Thyroid gland (tissue), 4 donors: ENCODE data around the gene DOK1. TPM values are rescaled to one million over a fixed set of nuclear protein-coding genes. Genes with fewer than 3 reads are reported as not detected.

Source experiments
- DNase-seq, 2 donors: peaks; one replicate each; pipeline ENCODE4 v3.0.0-alpha.2; 2019
- H3K27ac ChIP-seq, 3 donors: fragments of 200-600 bp; sonication (generic); 1 replicate in 2 of 3; 2 replicates in 1 of 3; pipeline ENCODE4 v1.5.1; 2016 to 2019; ENCODE audit warnings: mild to moderate bottlenecking in 1 of 3, moderate library complexity in 1 of 3
- H3K27me3 ChIP-seq: fragments of 200-600 bp; sonication (generic); one replicate; pipeline ENCODE4 v1.5.1; 2019
- H3K36me3 ChIP-seq, 2 donors: fragments of 200-600 bp; sonication (generic); one replicate each; pipeline ENCODE4 v1.5.1; 2016 to 2019
- H3K4me1 ChIP-seq, 2 donors: fragments of 200-600 bp; sonication (generic); one replicate each; pipeline ENCODE4 v1.5.1; 2017 to 2019
- H3K4me3 ChIP-seq, 3 donors: fragments of 200-600 bp; sonication (generic); replicated peaks in 1 of 3; 1 replicate in 2 of 3; 2 replicates in 1 of 3; pipeline ENCODE4 v1.5.1; 2016; ENCODE audit warnings: mild to moderate bottlenecking in 1 of 3
- H3K9me3 ChIP-seq: fragments of 200-600 bp; sonication (generic); one replicate; pipeline ENCODE4 v1.5.1; 2017
- CTCF ChIP-seq, 6 experiments: fragments of 200-600 bp in 3 of 6; fragments of 450-650 bp in 3 of 6; sonication (generic) in 3 of 6; IDR thresholded peaks; one replicate each; pipeline ENCODE4 v1.5.1; 2016 to 2019; ENCODE audit warnings: antibody characterized with exemption in 6 of 6, mild to moderate bottlenecking in 2 of 6, inconsistent platforms in 1 of 6, moderate library complexity in 1 of 6
- POLR2A ChIP-seq, 2 donors: fragments of 450-650 bp; IDR thresholded peaks; one replicate each; pipeline ENCODE4 v1.6.1; 2017; ENCODE audit warnings: antibody characterized with exemption in 2 of 2, mild to moderate bottlenecking in 2 of 2, moderate library complexity in 1 of 2
- WGBS, 2 donors: methylation state at CpG; one replicate each; pipeline ENCODE4 v1.1.5; 2017; 5-methylcytosine and 5-hydroxymethylcytosine counted together
- intact Hi-C: fragments of 100-400 bp; cut with DNase I; formaldehyde crosslinking; loops from one replicate; pipeline ENCODE4 v1.15.1; 2023
- total RNA-seq, 4 donors: library from RNA; depleted of rRNA; stranded (reverse); fragments of >200 nt; gene quantifications; one replicate each; pipeline ENCODE4 v1.2.3, GENCODE V29; 2016

Gene DOK1
- total RNA-seq, 4 donors from 2014 or later = 14.4 to 19.4 (median 18.4) TPM

GRCh38 chr2:74510272-74510671 is 44.2 kb upstream of the DOK1 start:
- intact Hi-C loops = no loop called here
- DNase-seq = no peak
- H3K27me3 ChIP-seq = peaks cover 37% of the 10 kb centered on the region

GRCh38 chr2:74511104-74511989 is 43.2 kb upstream of the DOK1 start:
- H3K4me3 ChIP-seq = no peak overlapping the region
- H3K27me3 ChIP-seq = peaks cover 45% of the 10 kb centered on the region
- no peak for TF ChIP-seq CTCF (IDR thresholded peaks at IDR 0.05)
- TF ChIP-seq POLR2A (IDR thresholded peaks at IDR 0.05) = no peak
- WGBS, 2 donors = 22 to 29% methylated on average over 11 of the region's 11 CpGs
- DNase-seq = no peak
- intact Hi-C loops = no loop called here
- no peak overlapping the region for H3K27ac ChIP-seq
- no peaks in the 10 kb centered on the region for H3K36me3 ChIP-seq
- peaks cover 12 to 35% of the 10 kb centered on the region in 2 donors for H3K4me1 ChIP-seq
- H3K9me3 ChIP-seq = no peaks in the 10 kb centered on the region

More at GRCh38 chr2:74510272-74510671, 44.2 kb upstream of the DOK1 start:
- 71 to 78% methylated on average over 4 of the region's 4 CpGs for WGBS, 2 donors
- Histone ChIP-seq H3K4me3 (no peak overlapping the region), H3K36me3 (peaks cover 7 to 9% of the 10 kb centered on the region in 2 donors), H3K4me1 (peaks cover 16 to 35% of the 10 kb centered on the region in 2 donors), H3K9me3 (no peaks in the 10 kb centered on the region), H3K27ac (no peak overlapping the region)
- TF ChIP-seq CTCF (IDR thresholded peaks at IDR 0.05) = no peak
- TF ChIP-seq POLR2A (IDR thresholded peaks at IDR 0.05) = no peak

- Histone ChIP-seq H3K27ac (no peak overlapping the region), H3K36me3 (no peaks in the 10 kb centered on the region), H3K9me3 (no peaks in the 10 kb centered on the region), H3K4me1 (peaks cover 7 to 33% of the 10 kb centered on the region in 2 donors), H3K27me3 (peaks cover 53% of the 10 kb centered on the region), H3K4me3 (no peak overlapping the region)
- no peak for TF ChIP-seq POLR2A (IDR thresholded peaks at IDR 0.05)
- intact Hi-C loops = no loop called here
- DNase-seq = no peak
- 3 to 5% methylated on average over 8 to 9 of the region's 36 CpGs for WGBS, 2 donors
Measured at GRCh38 chr2:74512744-74513604, 41.5 kb upstream of the DOK1 start.

- no peaks in the 10 kb centered on the region for H3K36me3 ChIP-seq
- H3K4me3 ChIP-seq = no peak overlapping the region
- DNase-seq = no peak
- peaks cover 7 to 26% of the 10 kb centered on the region in 2 donors for H3K4me1 ChIP-seq
- no peak overlapping the region for H3K27ac ChIP-seq
- 4 to 7% methylated on average over 31 to 38 of the region's 52 CpGs for WGBS, 2 donors
- intact Hi-C loops = no loop called here
- peaks cover 53% of the 10 kb centered on the region for H3K27me3 ChIP-seq
- TF ChIP-seq CTCF (IDR thresholded peaks at IDR 0.05) (no peak), POLR2A (IDR thresholded peaks at IDR 0.05) (no peak)
- H3K9me3 ChIP-seq = no peaks in the 10 kb centered on the region
Measured at GRCh38 chr2:74513605-74514367, 40.7 kb upstream of the DOK1 start.
